ENCODE data around the gene BAHD1. TPM values are rescaled to one million over a fixed set of nuclear protein-coding genes. Genes with fewer than 3 reads are reported as not detected.

BAHD1 gene
- total and polyA plus RNA-seq, 2 experiments from 2014 or later, result 11.2 to 40.1 TPM

GRCh38 chr15:40483919-40484318, 43.2 kb downstream of the BAHD1 start:
- Mint-ChIP-seq H3K4me1 (0 out of 3 replicates have a peak, but pooled peaks cover 1% of the 10 kb centered on the region), H3K27me3 (ENCODE audit: insufficient read depth, low read depth, poor library complexity) (peaks cover 6% of the 10 kb centered on the region), H3K27ac (no peak overlapping the region), H3K36me3 (ENCODE audit: low read depth) (no peaks in the 10 kb centered on the region), H3K4me3 (no peak overlapping the region), H3K9me3 (no peaks in the 10 kb centered on the region; the same call in 2 of the 3 replicates)
- H2AFZ ChIP-seq, result no peak overlapping the region
- H3K4me2 ChIP-seq, result no peak overlapping the region
- DNase-seq (ENCODE audit: low spot score), result no peak
- no peaks in the 10 kb centered on the region for H3K9me2 ChIP-seq (ENCODE audit: insufficient read depth)
- no peak for ATAC-seq
- H4K20me1 ChIP-seq (replicated peaks; ENCODE audit: insufficient read depth), result no peaks in the 10 kb centered on the region
- no peaks in the 10 kb centered on the region for H3K4me1 ChIP-seq (ENCODE audit: insufficient read depth)
- H3K79me2 ChIP-seq (replicated peaks; ENCODE audit: insufficient read depth), result no peaks in the 10 kb centered on the region
- H3K27ac ChIP-seq (ENCODE audit: low read depth), result no peak overlapping the region
- H3F3A ChIP-seq (replicated peaks; ENCODE audit: low read depth), result no peaks in the 10 kb centered on the region
- H3K4me3 ChIP-seq, result no peak overlapping the region
- no peaks in the 10 kb centered on the region for H3K36me3 ChIP-seq (ENCODE audit: insufficient read depth)
- H3K27me3 ChIP-seq (ENCODE audit: insufficient read depth), result no peaks in the 10 kb centered on the region
- TF ChIP-seq EZH2 (IDR thresholded peaks at IDR 0.05; ENCODE audit: low read depth, unreplicated experiment) (no peak), ZNF114 (CRISPR knock-in tag; IDR thresholded peaks at IDR 0.05) (no peak), ZNF462 (CRISPR knock-in tag; IDR thresholded peaks at IDR 0.05) (no peak), NANOG (IDR thresholded peaks at IDR 0.05; ENCODE audit: borderline replicate concordance) (no peak), ETS1 (IDR thresholded peaks at IDR 0.05) (no peak), POLR2AphosphoS5 (IDR thresholded peaks at IDR 0.05; ENCODE audit: low read depth) (no peak), CREB1 (CRISPR knock-in tag; IDR thresholded peaks at IDR 0.05; ENCODE audit: low read depth) (no peak), STAT1 (IDR thresholded peaks at IDR 0.05; ENCODE audit: unreplicated experiment) (no peak), EZH2phosphoT487 (IDR thresholded peaks at IDR 0.05; ENCODE audit: unreplicated experiment) (no peak), JUNB (IDR thresholded peaks at IDR 0.05; ENCODE audit: unreplicated experiment) (no peak), ZNF331 (CRISPR knock-in tag; IDR thresholded peaks at IDR 0.05; ENCODE audit: low read depth) (no peak)
- TF ChIP-seq, protein P1, sequence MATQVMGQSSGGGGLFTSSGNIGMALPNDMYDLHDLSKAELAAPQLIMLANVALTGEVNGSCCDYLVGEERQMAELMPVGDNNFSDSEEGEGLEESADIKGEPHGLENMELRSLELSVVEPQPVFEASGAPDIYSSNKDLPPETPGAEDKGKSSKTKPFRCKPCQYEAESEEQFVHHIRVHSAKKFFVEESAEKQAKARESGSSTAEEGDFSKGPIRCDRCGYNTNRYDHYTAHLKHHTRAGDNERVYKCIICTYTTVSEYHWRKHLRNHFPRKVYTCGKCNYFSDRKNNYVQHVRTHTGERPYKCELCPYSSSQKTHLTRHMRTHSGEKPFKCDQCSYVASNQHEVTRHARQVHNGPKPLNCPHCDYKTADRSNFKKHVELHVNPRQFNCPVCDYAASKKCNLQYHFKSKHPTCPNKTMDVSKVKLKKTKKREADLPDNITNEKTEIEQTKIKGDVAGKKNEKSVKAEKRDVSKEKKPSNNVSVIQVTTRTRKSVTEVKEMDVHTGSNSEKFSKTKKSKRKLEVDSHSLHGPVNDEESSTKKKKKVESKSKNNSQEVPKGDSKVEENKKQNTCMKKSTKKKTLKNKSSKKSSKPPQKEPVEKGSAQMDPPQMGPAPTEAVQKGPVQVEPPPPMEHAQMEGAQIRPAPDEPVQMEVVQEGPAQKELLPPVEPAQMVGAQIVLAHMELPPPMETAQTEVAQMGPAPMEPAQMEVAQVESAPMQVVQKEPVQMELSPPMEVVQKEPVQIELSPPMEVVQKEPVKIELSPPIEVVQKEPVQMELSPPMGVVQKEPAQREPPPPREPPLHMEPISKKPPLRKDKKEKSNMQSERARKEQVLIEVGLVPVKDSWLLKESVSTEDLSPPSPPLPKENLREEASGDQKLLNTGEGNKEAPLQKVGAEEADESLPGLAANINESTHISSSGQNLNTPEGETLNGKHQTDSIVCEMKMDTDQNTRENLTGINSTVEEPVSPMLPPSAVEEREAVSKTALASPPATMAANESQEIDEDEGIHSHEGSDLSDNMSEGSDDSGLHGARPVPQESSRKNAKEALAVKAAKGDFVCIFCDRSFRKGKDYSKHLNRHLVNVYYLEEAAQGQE (IDR thresholded peaks at IDR 0.05; ENCODE audit: unreplicated experiment), result no peak
- TF ChIP-seq, protein P2, sequence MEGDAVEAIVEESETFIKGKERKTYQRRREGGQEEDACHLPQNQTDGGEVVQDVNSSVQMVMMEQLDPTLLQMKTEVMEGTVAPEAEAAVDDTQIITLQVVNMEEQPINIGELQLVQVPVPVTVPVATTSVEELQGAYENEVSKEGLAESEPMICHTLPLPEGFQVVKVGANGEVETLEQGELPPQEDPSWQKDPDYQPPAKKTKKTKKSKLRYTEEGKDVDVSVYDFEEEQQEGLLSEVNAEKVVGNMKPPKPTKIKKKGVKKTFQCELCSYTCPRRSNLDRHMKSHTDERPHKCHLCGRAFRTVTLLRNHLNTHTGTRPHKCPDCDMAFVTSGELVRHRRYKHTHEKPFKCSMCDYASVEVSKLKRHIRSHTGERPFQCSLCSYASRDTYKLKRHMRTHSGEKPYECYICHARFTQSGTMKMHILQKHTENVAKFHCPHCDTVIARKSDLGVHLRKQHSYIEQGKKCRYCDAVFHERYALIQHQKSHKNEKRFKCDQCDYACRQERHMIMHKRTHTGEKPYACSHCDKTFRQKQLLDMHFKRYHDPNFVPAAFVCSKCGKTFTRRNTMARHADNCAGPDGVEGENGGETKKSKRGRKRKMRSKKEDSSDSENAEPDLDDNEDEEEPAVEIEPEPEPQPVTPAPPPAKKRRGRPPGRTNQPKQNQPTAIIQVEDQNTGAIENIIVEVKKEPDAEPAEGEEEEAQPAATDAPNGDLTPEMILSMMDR (conservative IDR thresholded peaks at IDR 0.05; ENCODE audit: low read depth in 2 of 2), result no peak

Measured in GM23338 (cell line).